NB4 (cell line): ENCODE data around the gene AP5B1.
"Not testable (repeated sequence)": the region's sequence is repeated elsewhere in the genome, so short reads cannot be mapped to it uniquely, and the experiment has no call there.

ENCODE experiments used
- DNase-seq: peaks from one replicate; pipeline ENCODE4 v3.0.0; 2010; ENCODE audit warnings: low read depth
- H3K4me3 ChIP-seq: one replicate; pipeline ENCODE4 v1.5.1; 2011; ENCODE audit warnings: mild to moderate bottlenecking, low read depth, low read length, moderate library complexity
- CTCF ChIP-seq: IDR thresholded peaks from one replicate; pipeline ENCODE4 v1.5.1; 2012; ENCODE audit warnings: low read depth, low read length
- MAX ChIP-seq: IDR thresholded peaks from 2 replicates; pipeline ENCODE4 v1.6.1; 2011; ENCODE audit warnings: low read depth, low read length
- MYC ChIP-seq: IDR thresholded peaks from 2 replicates; pipeline ENCODE4 v1.6.1; 2011; ENCODE audit warnings: low read depth, low read length
- POLR2A ChIP-seq: IDR thresholded peaks from 2 replicates; pipeline ENCODE4 v1.6.1; 2011; ENCODE audit warnings: mild to moderate bottlenecking; ENCODE audit not compliant: insufficient read length; ENCODE audit errors: extremely low read depth

The AP5B1 gene

GRCh38 chr11:65742353-65742752 is 38.4 kb downstream of the AP5B1 start:
- no peak for DNase-seq
- no peak overlapping the region for H3K4me3 ChIP-seq
- TF ChIP-seq MYC (no peak), POLR2A (no peak), CTCF (no peak), MAX (no peak)

GRCh38 chr11:65741185-65741584 is 39.6 kb downstream of the AP5B1 start:
- no peak for DNase-seq
- TF ChIP-seq MAX (no peak), CTCF (no peak), MYC (no peak), POLR2A (no peak)
- H3K4me3 ChIP-seq, result no peak overlapping the region

- TF ChIP-seq MAX (no peak), CTCF (no peak), POLR2A (no peak), MYC (no peak)
These were observed 41.8 kb downstream of the AP5B1 start for GRCh38 chr11:65739022-65739421.

GRCh38 chr11:65736810-65737209 is 44.0 kb downstream of the AP5B1 start:
- H3K4me3 ChIP-seq, result no peak overlapping the region
- TF ChIP-seq MYC (no peak), CTCF (no peak), MAX (no peak), POLR2A (no peak)
- DNase-seq, result no peak

More at GRCh38 chr11:65739022-65739421, 41.8 kb downstream of the AP5B1 start:
- DNase-seq, result no peak
- no peak overlapping the region for H3K4me3 ChIP-seq

GRCh38 chr11:65735111-65735510 is 45.7 kb downstream of the AP5B1 start:
- H3K4me3 ChIP-seq, DNase-seq: not testable (repeated sequence)

- TF ChIP-seq POLR2A (no peak), CTCF (no peak), MYC (no peak), MAX (no peak)
- DNase-seq, result no peak
These were observed 50.3 kb downstream of the AP5B1 start for GRCh38 chr11:65730461-65730860.

More at GRCh38 chr11:65730461-65730860, 50.3 kb downstream of the AP5B1 start:
- no peak overlapping the region for H3K4me3 ChIP-seq
